ENCODE results near the gene ZBTB21. TPM values are rescaled to one million over a fixed set of nuclear protein-coding genes. Genes with fewer than 3 reads are reported as not detected.

The ZBTB21 gene
- total and polyA plus RNA-seq, 9 of the 15 experiments (the other 6 are each of a cell fraction or from before 2014, with no cell fraction given) = 2.2 to 15.2 (median 8.7) TPM

DNA sequence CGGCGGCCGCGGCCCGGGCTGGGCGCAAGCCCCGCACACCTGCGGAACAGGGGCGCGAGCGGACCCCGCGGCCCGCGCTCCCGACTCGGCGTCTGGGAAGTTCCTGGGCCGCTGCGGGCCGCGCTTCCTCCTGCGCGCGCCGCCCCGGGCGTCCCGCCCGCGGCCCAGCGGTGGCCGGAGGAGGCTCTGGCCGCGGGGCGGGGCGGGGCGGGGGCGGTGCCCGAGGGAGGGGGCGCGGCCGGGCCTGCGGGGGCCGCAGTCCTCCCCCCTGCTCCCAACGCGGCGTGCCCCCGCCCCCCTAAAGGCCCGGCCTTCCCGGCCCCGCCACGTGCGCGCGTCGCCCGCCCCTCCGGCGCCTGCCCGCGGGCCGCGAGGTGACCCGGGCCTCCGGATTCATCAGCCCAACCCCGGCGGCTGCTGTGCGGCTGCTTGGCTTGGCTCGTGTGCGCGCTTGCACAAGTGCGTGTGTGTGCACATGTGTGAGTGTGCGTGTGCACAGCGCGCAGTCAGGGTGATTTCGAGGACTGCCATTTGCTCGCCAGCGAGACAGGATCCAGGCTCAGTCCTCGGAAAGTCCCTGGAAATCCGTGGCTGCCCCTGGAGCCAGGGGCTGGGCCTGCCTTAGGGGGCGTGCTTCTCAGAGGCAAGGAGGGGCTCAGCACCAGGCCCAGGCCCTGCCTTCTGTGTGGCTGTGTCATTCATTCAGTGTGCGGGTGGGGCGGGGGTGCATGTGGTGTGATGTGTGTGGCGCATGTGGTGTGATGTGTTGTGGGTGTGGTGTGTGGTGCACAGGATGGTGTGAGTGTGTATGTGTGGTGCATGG is 56.1 kb downstream of the ZBTB21 start, which contains the start of gene C2CD2 (continued):
- no peak for TF ChIP-seq ZNF609 (CRISPR knock-in tag; IDR thresholded peaks at IDR 0.05; ENCODE audit: borderline replicate concordance)
- no peak for TF ChIP-seq PYGO2 (tag; IDR thresholded peaks at IDR 0.05)
- TF ChIP-seq ZNF561 (CRISPR knock-in tag; conservative IDR thresholded peaks at IDR 0.05) = no peak
- no peak for TF ChIP-seq CGGBP1 (CRISPR knock-in tag; IDR thresholded peaks at IDR 0.05)
- no peak for TF ChIP-seq ASH1L (IDR thresholded peaks at IDR 0.05; ENCODE audit: borderline replicate concordance, low read depth, partially characterized antibody)
- TF ChIP-seq MTF1 (CRISPR knock-in tag; IDR thresholded peaks at IDR 0.05; ENCODE audit: borderline replicate concordance) = no peak
- peak; percentile 75; the same call in 1 of the 2 replicates for TF ChIP-seq EP400 (IDR thresholded peaks at IDR 0.05)
- TF ChIP-seq, protein P1, sequence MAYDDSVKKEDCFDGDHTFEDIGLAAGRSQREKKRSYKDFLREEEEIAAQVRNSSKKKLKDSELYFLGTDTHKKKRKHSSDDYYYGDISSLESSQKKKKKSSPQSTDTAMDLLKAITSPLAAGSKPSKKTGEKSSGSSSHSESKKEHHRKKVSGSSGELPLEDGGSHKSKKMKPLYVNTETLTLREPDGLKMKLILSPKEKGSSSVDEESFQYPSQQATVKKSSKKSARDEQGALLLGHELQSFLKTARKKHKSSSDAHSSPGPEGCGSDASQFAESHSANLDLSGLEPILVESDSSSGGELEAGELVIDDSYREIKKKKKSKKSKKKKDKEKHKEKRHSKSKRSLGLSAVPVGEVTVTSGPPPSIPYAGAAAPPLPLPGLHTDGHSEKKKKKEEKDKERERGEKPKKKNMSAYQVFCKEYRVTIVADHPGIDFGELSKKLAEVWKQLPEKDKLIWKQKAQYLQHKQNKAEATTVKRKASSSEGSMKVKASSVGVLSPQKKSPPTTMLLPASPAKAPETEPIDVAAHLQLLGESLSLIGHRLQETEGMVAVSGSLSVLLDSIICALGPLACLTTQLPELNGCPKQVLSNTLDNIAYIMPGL (CRISPR knock-in tag; IDR thresholded peaks at IDR 0.05) = peak; percentile 77; the same call in 1 of the 2 replicates
- TF ChIP-seq HES1 (IDR thresholded peaks at IDR 0.05; ENCODE audit: low read depth) = no peak
- TF ChIP-seq, protein P2, sequence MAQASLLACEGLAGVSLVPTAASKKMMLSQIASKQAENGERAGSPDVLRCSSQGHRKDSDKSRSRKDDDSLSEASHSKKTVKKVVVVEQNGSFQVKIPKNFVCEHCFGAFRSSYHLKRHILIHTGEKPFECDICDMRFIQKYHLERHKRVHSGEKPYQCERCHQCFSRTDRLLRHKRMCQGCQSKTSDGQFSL (CRISPR knock-in tag; IDR thresholded peaks at IDR 0.05) = peak; percentile 93
- TF ChIP-seq, protein P2 (tag; IDR thresholded peaks at IDR 0.05) = no peak
- no peak for TF ChIP-seq POLR3A (IDR thresholded peaks at IDR 0.05; ENCODE audit: borderline replicate concordance, extremely low read depth, insufficient read depth, insufficient read length)
- no peak for TF ChIP-seq IFI16 (CRISPR knock-in tag; IDR thresholded peaks at IDR 0.05)
- no peak for TF ChIP-seq GTF2F1 (IDR thresholded peaks at IDR 0.05; ENCODE audit: low read depth, low read length)
- TF ChIP-seq, protein P3, sequence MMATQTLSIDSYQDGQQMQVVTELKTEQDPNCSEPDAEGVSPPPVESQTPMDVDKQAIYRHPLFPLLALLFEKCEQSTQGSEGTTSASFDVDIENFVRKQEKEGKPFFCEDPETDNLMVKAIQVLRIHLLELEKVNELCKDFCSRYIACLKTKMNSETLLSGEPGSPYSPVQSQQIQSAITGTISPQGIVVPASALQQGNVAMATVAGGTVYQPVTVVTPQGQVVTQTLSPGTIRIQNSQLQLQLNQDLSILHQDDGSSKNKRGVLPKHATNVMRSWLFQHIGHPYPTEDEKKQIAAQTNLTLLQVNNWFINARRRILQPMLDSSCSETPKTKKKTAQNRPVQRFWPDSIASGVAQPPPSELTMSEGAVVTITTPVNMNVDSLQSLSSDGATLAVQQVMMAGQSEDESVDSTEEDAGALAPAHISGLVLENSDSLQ (IDR thresholded peaks at IDR 0.05) = peak; percentile 72
- no peak for TF ChIP-seq HMG20A (CRISPR knock-in tag; conservative IDR thresholded peaks at IDR 0.05)
- 0 out of 2 replicates have a peak, but pooled peaks have one; percentile 38 for TF ChIP-seq ZKSCAN1 (IDR thresholded peaks at IDR 0.05; ENCODE audit: low read depth, low read length)

Measured in K562 (cell line).